HL-60 (cell line): ENCODE measurements around the gene OPHN1.
A peak's percentile ranks its signal among the peaks of the same experiment; 100 is the strongest.

Source experiments
- DNase-seq, 2 experiments: peaks; one replicate each; pipeline ENCODE4 v3.0.0-alpha.2; 2010 to 2020; ENCODE audit warnings: low read depth in 1 of 2, low spot score in 1 of 2
- H3K27ac ChIP-seq: fragments of 250-450 bp; sonication (Bioruptor Pico); replicated peaks from 2 replicates; pipeline ENCODE4 v1.5.1; 2020; ENCODE audit warnings: mild to moderate bottlenecking, moderate library complexity
- H3K27me3 ChIP-seq: fragments of 250-450 bp; sonication (Bioruptor Pico); 2 replicates; pipeline ENCODE4 v1.5.1; 2021; ENCODE audit warnings: mild to moderate bottlenecking, moderate library complexity; ENCODE audit not compliant: insufficient read depth, poor library complexity, severe bottlenecking
- H3K4me3 ChIP-seq: replicated peaks from 2 replicates; pipeline ENCODE4 v1.5.1; 2011; ENCODE audit warnings: mild to moderate bottlenecking, control low read depth, low read length; ENCODE audit not compliant: insufficient read depth
- GABPA ChIP-seq: IDR thresholded peaks from 2 replicates; pipeline ENCODE4 v1.6.1; 2012; ENCODE audit warnings: low read depth
- POLR2AphosphoS5 ChIP-seq: IDR thresholded peaks from 2 replicates; pipeline ENCODE4 v1.6.1; 2012; ENCODE audit warnings: low read depth
- REST ChIP-seq: IDR thresholded peaks from 2 replicates; pipeline ENCODE4 v1.6.1; 2012; ENCODE audit warnings: low read depth; ENCODE audit not compliant: insufficient replicate concordance
- SPI1 ChIP-seq: IDR thresholded peaks from 2 replicates; pipeline ENCODE4 v1.6.1; 2012; ENCODE audit warnings: low read depth, mild to moderate bottlenecking, borderline replicate concordance
- TF ChIP-seq, protein P1 (sequence below): IDR thresholded peaks from one replicate; pipeline ENCODE4 v1.5.1; 2011; ENCODE audit warnings: low read length, control low read depth, inconsistent platforms; ENCODE audit not compliant: insufficient read depth

The OPHN1 gene

GRCh38 chrX:68463880-68464279 is 30.6 kb upstream of the OPHN1 start:
- no peak overlapping the region for H3K4me3 ChIP-seq
- H3K27ac ChIP-seq = no peak overlapping the region
- DNase-seq = no peak
- TF ChIP-seq GABPA (no peak), REST (no peak), SPI1 (no peak), POLR2AphosphoS5 (no peak)
- TF ChIP-seq, protein P1, sequence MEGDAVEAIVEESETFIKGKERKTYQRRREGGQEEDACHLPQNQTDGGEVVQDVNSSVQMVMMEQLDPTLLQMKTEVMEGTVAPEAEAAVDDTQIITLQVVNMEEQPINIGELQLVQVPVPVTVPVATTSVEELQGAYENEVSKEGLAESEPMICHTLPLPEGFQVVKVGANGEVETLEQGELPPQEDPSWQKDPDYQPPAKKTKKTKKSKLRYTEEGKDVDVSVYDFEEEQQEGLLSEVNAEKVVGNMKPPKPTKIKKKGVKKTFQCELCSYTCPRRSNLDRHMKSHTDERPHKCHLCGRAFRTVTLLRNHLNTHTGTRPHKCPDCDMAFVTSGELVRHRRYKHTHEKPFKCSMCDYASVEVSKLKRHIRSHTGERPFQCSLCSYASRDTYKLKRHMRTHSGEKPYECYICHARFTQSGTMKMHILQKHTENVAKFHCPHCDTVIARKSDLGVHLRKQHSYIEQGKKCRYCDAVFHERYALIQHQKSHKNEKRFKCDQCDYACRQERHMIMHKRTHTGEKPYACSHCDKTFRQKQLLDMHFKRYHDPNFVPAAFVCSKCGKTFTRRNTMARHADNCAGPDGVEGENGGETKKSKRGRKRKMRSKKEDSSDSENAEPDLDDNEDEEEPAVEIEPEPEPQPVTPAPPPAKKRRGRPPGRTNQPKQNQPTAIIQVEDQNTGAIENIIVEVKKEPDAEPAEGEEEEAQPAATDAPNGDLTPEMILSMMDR = no peak
- H3K27me3 ChIP-seq = no peaks in the 10 kb centered on the region

GRCh38 chrX:68462653-68463052 is 29.4 kb upstream of the OPHN1 start:
- DNase-seq = peak in 1 of 2 experiments; percentile 19
- no peak overlapping the region for H3K27ac ChIP-seq
- no peak for TF ChIP-seq SPI1
- TF ChIP-seq, protein P1 = peak; percentile 1
- no peak overlapping the region for H3K4me3 ChIP-seq
- H3K27me3 ChIP-seq = no peaks in the 10 kb centered on the region

- Histone ChIP-seq H3K27me3 (no peaks in the 10 kb centered on the region), H3K4me3 (no peak overlapping the region), H3K27ac (no peak overlapping the region)
- no peak for DNase-seq
- no peak for TF ChIP-seq REST
Observed at GRCh38 chrX:68462197-68462596, 28.9 kb upstream of the OPHN1 start.

DNA sequence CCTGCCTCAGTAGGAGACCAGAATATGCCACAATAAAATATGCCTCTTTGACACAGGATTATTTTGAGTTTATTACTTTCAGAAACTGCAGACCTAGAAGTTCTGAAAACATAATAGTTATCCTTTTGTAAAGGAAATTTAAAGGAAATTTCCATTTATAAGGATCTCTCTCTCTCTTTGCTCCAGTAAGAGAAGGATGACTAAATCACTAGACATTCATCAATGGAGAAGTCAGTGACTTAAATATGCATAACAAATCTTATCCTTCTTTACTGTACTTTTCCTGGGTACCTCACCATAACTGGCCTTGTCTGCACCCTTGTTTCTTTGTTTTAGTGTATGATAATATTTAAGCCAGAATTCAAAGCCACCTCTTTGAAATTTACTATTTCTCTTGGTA is 28.3 kb upstream of the OPHN1 start:
- TF ChIP-seq GABPA = no peak
- TF ChIP-seq, protein P1 = no peak
- TF ChIP-seq REST = no peak
- TF ChIP-seq SPI1 = no peak
- TF ChIP-seq POLR2AphosphoS5 = no peak
- no peaks in the 10 kb centered on the region for H3K27me3 ChIP-seq
- DNase-seq = no peak
- no peak overlapping the region for H3K4me3 ChIP-seq
- H3K27ac ChIP-seq = no peak overlapping the region
